Measurements from ENCODE around the gene PRPF31.

Gene PRPF31

DNA sequence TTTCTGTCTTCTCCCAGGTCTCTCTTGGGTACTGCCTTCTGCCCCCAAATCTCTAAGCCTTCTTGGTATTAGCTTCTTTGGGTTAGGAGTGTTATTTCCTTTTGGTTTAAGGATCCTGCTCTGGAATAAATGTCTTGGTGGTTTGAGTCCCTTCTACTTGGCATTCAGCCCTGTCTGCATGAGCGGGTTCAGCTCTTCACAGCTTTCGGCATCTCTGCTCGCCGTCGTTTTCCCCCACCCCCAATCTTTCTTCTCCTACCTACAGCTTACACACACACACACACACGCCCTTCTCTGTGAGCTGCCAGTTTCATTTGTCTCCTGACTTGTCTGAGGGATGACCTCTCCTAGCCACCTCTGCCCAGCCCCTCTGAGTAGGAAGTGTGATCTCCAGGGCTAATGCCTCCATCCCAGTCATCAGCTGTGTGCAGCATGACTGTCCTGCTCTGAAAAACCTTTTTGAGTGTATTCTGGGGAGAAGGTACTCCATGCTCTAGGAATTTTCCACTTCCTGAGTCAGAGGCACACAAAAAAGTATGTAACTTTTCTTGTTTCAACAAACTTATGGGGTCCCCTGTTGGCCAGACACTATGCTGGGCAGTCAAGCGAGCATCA is 26.7 kb downstream of the PRPF31 start:
- no peak for DNase-seq (ENCODE audit: low spot score)

GRCh38 chr19:54145541-54146158 is 30.1 kb downstream of the PRPF31 start:
- DNase-seq (ENCODE audit: low spot score) = no peak

GRCh38 chr19:54147676-54148075 is 32.1 kb downstream of the PRPF31 start:
- no peak for DNase-seq (ENCODE audit: low spot score)

- DNase-seq (ENCODE audit: low spot score) = no peak
These were observed 32.6 kb downstream of the PRPF31 start for GRCh38 chr19:54148158-54148557.

DNA sequence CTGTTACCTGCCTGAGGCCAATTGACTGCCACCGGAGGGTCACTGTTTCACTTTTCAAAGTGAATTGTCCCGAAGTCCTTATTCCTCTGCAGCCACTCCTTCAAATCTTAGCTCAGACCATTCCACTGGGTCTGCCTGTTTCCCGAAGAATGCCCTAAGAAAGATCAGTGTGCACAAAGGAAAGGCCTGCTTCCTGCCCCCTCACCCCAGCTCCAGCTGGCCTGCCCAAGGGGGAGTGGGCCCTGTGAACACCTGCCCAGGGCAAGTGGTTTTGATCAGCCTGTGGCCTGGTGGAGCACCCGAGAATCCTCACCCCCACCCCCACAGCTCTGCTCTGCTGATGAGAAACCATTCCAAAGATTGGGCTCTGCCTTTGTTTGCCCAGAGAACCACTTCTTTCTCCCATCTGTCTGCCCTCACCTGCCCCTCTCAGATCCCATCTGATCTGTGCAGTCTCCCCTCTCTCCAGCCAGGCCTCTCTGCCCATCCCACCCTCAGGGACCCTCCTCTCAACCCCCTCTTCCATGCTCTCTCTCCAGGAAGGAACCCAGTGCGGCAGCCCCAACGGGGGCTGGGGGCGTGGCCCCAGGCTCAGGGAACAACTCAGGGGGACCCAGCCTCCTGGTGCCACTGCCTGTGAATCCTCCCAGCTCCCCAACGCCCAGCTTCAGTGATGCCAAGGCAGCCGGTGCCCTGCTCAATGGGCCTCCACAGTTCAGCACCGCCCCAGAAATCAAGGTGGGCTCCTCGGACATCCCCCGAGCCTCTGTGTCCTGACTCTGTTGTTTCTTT is 33.7 kb downstream of the PRPF31 start:
- DNase-seq (ENCODE audit: low spot score) = no peak

DNA sequence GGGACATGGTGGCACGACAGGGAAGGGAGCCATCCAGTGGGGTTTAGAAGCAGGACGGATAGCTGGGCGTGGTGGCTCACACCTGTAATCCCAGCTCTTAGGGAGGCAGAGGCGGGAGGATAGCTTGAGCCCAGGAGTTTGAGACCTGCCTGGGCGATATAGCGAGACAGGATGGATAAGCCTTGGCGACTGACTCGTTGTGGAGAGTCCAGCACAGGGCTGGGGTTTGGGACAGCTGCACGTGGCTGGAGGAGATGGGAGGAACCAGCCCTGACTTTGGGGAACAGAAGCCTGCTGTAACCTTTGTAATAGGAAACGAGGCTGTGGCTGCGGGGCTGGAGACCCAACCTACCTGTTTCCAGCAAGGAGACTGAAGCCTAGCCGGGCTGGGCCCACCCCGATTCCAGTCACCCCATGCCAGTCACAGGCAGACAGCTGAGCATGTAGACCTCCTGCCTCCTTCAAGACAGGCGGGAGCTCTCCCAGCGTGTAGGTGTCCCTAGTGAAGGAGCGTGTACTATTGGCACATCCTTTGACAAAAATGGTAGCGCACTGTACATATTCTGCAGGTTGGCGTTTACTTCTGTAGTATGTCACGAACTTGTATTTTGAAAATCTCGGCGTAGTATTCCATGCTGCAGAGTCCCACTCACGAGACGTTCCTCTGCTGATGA is 35.9 kb downstream of the PRPF31 start:
- DNase-seq (ENCODE audit: low spot score) = no peak

- no peak for DNase-seq (ENCODE audit: low spot score)
These were observed 36.7 kb downstream of the PRPF31 start for GRCh38 chr19:54152267-54152666.

DNA sequence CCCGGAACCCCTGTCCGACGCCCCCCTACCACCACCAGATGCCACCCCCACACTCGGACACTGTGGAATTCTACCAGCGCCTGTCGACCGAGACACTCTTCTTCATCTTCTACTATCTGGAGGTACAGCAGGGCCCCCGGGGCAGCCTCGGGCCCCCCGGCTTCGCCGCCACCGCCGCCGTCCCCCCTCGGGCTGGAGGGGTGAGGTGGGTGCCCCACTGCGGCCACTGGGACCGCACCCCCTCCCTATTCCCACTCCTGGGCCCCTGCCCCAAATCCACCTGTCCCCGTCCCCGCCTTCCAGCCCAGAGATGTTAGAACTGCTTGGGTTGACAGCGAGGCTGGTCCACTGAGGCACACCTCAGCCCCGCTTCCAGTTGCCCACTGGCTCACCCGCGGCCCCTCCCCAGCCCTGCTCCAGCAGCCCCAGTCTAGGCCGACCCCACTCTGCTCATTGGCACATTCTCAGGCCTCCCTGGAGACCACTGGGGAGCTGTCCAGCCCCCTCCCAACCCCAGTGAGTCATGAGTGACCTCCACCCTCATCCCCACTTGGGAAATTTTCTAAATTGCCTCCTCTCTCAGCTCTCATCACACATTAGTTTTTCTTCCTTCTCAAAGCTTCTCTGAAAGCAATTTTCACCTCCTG is 37.4 kb downstream of the PRPF31 start:
- no peak for DNase-seq (ENCODE audit: low spot score)

DNA sequence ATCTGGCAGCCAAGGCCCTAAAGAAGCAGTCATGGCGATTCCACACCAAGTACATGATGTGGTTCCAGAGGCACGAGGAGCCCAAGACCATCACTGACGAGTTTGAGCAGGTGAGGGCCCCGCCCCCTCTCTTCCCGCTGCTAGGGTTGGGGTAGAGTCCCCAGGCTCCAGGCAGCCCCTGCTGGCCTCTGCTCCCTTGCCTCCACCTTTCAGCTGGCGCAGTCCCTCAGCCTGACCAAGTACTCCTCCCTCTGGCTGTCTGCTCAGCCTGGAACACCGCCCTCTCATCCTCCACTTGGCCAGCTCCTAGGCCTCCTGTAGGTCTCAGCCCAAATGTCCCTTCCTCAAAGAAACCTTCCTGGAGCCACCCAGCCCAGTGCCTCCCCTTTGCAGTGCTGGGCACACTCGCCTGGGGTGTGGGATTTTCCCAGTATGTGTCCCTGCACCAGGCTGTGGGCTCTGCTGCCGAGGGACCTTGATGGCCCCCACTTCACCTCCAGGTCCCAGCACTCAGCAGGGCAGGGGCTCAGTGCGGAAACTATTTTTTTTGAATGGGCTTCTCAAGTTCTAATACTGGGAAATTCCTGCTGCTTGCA is 38.3 kb downstream of the PRPF31 start:
- no peak for DNase-seq (ENCODE audit: low spot score)

- DNase-seq (ENCODE audit: low spot score) = peak; percentile 18
These were observed 39.2 kb downstream of the PRPF31 start for GRCh38 chr19:54154603-54155345.

DNA sequence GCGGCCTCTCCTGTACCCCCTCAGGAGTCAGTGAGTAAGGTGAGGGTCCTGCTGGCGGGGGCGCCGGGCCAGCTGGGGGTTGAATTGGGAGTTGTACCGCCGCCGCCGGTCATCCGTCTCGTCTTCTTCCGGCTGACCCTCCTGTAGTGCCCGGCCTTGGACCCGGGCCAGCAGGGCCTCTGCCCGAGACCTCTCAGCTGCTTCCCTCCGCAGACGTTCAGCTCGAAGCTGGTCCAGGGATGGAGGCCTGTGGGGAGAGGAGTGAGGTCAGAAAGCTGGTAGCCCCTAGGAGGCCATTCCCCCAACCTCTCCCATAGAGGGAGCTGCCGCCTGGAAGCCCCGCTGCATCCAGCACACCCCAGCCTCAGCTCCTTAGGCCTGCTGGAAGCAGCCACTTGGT is 40.1 kb downstream of the PRPF31 start:
- no peak for DNase-seq (ENCODE audit: low spot score)

DNA sequence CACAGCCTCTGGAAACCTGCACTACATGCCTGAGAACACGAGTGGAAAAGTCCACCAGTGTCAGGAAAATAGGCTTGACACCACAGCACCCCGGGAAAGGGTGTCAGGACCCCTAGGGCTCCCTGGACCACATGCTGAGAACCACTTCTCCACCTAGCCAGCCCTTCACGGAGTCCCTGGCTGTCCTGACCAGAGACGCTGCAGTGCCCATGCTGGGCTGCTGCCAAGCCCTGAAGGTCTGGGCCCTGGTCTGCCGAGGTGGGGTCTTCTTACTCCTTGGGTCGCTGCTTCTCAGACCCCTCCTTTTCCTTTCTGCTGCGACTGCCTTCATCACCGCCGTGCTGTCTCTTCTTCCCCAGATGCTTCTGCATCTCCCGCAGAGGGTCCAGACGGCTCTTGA is 40.9 kb downstream of the PRPF31 start:
- no peak for DNase-seq (ENCODE audit: low spot score)

- no peak for DNase-seq (ENCODE audit: low spot score)
These were observed 41.4 kb downstream of the PRPF31 start for GRCh38 chr19:54156953-54157352.

- DNase-seq (ENCODE audit: low spot score) = peak; percentile 25
These were observed 43.3 kb downstream of the PRPF31 start for GRCh38 chr19:54158812-54159351.

GRCh38 chr19:54159352-54160181 is 44.0 kb downstream of the PRPF31 start, which contains the start of gene LENG1:
Gene LENG1 (minus strand): TSS chr19:54159721. CDS start chr19:54159695, 26 bp downstream.
- DNase-seq (ENCODE audit: low spot score) = peak; percentile 100

DNA sequence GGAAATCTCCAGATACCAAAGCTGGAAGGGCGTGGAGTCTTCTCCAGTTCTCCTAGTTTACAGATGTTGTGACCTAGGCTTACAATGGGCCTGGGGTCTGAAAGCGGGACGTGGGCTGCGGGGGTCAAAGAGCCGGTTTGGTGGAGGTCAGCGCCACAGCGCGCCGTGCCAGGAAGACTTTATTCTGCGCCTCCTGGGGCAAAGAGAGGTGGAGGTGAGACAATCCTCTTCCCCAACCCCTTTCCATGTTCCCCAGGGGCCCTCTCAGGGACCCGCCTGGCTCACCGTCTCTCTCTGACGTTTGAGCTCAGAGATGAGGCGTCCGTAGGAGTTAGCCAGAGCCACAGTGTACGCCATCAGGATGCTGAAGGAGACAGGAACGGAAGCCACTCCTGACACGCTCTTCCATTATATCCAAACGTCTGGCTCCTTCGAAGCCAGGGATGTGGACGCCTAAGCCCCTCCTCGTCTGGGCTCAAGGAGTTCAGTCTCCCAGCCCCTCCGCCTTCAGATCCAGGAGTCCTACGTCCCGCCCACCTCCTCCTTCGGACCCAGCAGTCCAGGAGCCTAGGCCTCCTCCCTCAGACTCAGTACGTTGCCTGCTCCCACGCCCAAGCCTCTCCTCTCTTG is 44.7 kb downstream of the PRPF31 start:
- no peak for DNase-seq (ENCODE audit: low spot score)

DNA sequence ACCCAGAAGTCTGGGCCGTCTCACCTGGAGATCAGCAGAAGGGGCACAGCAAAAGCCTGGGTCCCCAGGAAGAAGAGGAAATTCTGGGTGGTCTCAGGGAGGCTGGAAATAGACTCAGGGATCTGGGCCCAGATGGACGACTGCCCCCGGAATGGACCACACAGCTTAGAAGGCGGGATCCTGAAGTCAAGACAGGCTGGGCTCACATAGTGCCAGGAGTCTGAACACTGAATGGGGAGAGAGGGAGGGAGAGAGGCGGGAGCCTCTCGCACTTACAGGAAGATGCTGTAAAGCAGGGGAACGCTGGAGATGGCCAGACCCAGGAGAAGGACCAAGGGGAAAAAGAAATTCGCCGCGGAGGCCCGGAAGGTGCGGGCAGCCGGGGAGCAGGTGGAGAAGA is 45.3 kb downstream of the PRPF31 start:
- no peak for DNase-seq (ENCODE audit: low spot score)

GRCh38 chr19:54162241-54162805 is 46.8 kb downstream of the PRPF31 start:
- DNase-seq (ENCODE audit: low spot score) = peak; percentile 84

- DNase-seq (ENCODE audit: low spot score) = no peak
These were observed 47.3 kb downstream of the PRPF31 start for GRCh38 chr19:54162884-54163283.

All from CD4-positive, alpha-beta T cell treated with Interleukin-2 at 100 ng/mL for 4 hours (primary cell).